Gastroesophageal sphincter (tissue), 4 donors: Measurements from ENCODE around the gene KCTD14. TPM values are rescaled to one million over a fixed set of nuclear protein-coding genes. Genes with fewer than 3 reads are reported as not detected.
"Not testable (repeated sequence)": the region's sequence is repeated elsewhere in the genome, so short reads cannot be mapped to it uniquely, and the experiment has no call there.

Source experiments
- ATAC-seq: fragments of 150-250 bp; one replicate; pipeline ENCODE4 v1.9.1; 2016; ENCODE audit warnings: mild to moderate bottlenecking, moderate library complexity
- H3K27ac ChIP-seq, 4 donors: fragments of 200-600 bp; sonication (generic) in 3 of 4; 1 replicate in 3 of 4; 2 replicates in 1 of 4; pipeline ENCODE4 v1.5.1; 2016 to 2019
- H3K27me3 ChIP-seq: fragments of 200-600 bp; sonication (generic); one replicate; pipeline ENCODE4 v1.5.1; 2019
- H3K36me3 ChIP-seq, 2 donors: fragments of 200-600 bp; sonication (generic); one replicate each; pipeline ENCODE4 v1.5.1; 2019; ENCODE audit warnings: control low read depth in 1 of 2
- H3K4me1 ChIP-seq, 3 donors: fragments of 200-600 bp; sonication (generic); 1 replicate in 2 of 3; 2 replicates in 1 of 3; pipeline ENCODE4 v1.5.1; 2016 to 2019; ENCODE audit warnings: control low read depth in 2 of 3
- H3K4me3 ChIP-seq, 2 donors: fragments of 200-600 bp; sonication (generic); one replicate each; pipeline ENCODE4 v1.5.1; 2019; ENCODE audit warnings: mild to moderate bottlenecking in 1 of 2, moderate library complexity in 1 of 2
- H3K9me3 ChIP-seq, 3 donors: fragments of 200-600 bp; sonication (generic); one replicate each; pipeline ENCODE4 v1.5.1; 2017 to 2019; ENCODE audit warnings: control low read depth in 2 of 3
- EP300 ChIP-seq: sonication (generic); formaldehyde crosslinking; IDR thresholded peaks from one replicate; pipeline ENCODE4 v1.6.1; 2017; ENCODE audit warnings: antibody characterized with exemption, mild to moderate bottlenecking
- POLR2A ChIP-seq, 2 donors: fragments of 450-650 bp; IDR thresholded peaks; one replicate each; pipeline ENCODE4 v1.6.1; 2017; ENCODE audit warnings: antibody characterized with exemption in 2 of 2, mild to moderate bottlenecking in 2 of 2, moderate library complexity in 1 of 2
- POLR2AphosphoS5 ChIP-seq: sonication (generic); formaldehyde crosslinking; IDR thresholded peaks from one replicate; pipeline ENCODE4 v1.6.1; 2017; ENCODE audit warnings: antibody characterized with exemption
- WGBS, 2 donors: methylation state at CpG; one replicate each; pipeline ENCODE4 v1.1.5; 2018; ENCODE audit warnings: low coverage in 1 of 2; 5-methylcytosine and 5-hydroxymethylcytosine counted together
- total RNA-seq, 4 donors: library from RNA; depleted of rRNA; stranded (reverse); fragments of >200 nt; gene quantifications; one replicate each; pipeline ENCODE4 v1.1.0, GENCODE V29; 2016
- TF ChIP-seq, protein P1 (sequence below), 4 experiments: fragments of 200-600 bp in 2 of 4; fragments of 450-650 bp in 2 of 4; sonication (generic) in 1 of 4; IDR thresholded peaks; one replicate each; pipeline ENCODE4 v1.5.1; 2017 to 2019; ENCODE audit warnings: antibody characterized with exemption in 4 of 4, mild to moderate bottlenecking in 2 of 4, moderate library complexity in 2 of 4

The KCTD14 gene
- total RNA-seq, 4 donors from 2014 or later: 0.58 to 2.3 (median 1.4) TPM

- peaks cover 0 to 13% (median 0%) of the 10 kb centered on the region in 3 donors for H3K4me1 ChIP-seq
Observed at GRCh38 chr11:78062671-78063070, 39.6 kb upstream of the KCTD14 start.

GRCh38 chr11:78061921-78062311, 38.8 kb upstream of the KCTD14 start:
- Histone ChIP-seq H3K27me3 (no peaks in the 10 kb centered on the region), H3K4me3 (no peak overlapping the region), H3K9me3 (no peaks in the 10 kb centered on the region), H3K36me3 (no peaks in the 10 kb centered on the region), H3K27ac (no peak overlapping the region), H3K4me1 (peaks cover 0 to 13% (median 0%) of the 10 kb centered on the region in 3 donors)
- ATAC-seq: peak; percentile 35
- TF ChIP-seq EP300 (no peak), POLR2AphosphoS5 (no peak), POLR2A (IDR thresholded peaks at IDR 0.05) (no peak)
- WGBS, 2 donors: 80% methylated on average over 1 to 2 of the region's 4 CpGs

More at GRCh38 chr11:78062671-78063070, 39.6 kb upstream of the KCTD14 start:
- WGBS, 2 donors: 95 to 96% methylated on average over 2 of the region's 2 CpGs
- ATAC-seq: no peak
- no peak overlapping the region for H3K4me3 ChIP-seq
- H3K9me3 ChIP-seq: no peaks in the 10 kb centered on the region
- peaks cover 0 to 7% of the 10 kb centered on the region in 2 donors for H3K36me3 ChIP-seq
- H3K27ac ChIP-seq: no peak overlapping the region
- H3K27me3 ChIP-seq: no peaks in the 10 kb centered on the region
- no peak for TF ChIP-seq POLR2AphosphoS5
- TF ChIP-seq EP300: no peak
- TF ChIP-seq, protein P1, sequence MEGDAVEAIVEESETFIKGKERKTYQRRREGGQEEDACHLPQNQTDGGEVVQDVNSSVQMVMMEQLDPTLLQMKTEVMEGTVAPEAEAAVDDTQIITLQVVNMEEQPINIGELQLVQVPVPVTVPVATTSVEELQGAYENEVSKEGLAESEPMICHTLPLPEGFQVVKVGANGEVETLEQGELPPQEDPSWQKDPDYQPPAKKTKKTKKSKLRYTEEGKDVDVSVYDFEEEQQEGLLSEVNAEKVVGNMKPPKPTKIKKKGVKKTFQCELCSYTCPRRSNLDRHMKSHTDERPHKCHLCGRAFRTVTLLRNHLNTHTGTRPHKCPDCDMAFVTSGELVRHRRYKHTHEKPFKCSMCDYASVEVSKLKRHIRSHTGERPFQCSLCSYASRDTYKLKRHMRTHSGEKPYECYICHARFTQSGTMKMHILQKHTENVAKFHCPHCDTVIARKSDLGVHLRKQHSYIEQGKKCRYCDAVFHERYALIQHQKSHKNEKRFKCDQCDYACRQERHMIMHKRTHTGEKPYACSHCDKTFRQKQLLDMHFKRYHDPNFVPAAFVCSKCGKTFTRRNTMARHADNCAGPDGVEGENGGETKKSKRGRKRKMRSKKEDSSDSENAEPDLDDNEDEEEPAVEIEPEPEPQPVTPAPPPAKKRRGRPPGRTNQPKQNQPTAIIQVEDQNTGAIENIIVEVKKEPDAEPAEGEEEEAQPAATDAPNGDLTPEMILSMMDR (IDR thresholded peaks at IDR 0.05): no peak
- TF ChIP-seq POLR2A (IDR thresholded peaks at IDR 0.05): no peak

DNA sequence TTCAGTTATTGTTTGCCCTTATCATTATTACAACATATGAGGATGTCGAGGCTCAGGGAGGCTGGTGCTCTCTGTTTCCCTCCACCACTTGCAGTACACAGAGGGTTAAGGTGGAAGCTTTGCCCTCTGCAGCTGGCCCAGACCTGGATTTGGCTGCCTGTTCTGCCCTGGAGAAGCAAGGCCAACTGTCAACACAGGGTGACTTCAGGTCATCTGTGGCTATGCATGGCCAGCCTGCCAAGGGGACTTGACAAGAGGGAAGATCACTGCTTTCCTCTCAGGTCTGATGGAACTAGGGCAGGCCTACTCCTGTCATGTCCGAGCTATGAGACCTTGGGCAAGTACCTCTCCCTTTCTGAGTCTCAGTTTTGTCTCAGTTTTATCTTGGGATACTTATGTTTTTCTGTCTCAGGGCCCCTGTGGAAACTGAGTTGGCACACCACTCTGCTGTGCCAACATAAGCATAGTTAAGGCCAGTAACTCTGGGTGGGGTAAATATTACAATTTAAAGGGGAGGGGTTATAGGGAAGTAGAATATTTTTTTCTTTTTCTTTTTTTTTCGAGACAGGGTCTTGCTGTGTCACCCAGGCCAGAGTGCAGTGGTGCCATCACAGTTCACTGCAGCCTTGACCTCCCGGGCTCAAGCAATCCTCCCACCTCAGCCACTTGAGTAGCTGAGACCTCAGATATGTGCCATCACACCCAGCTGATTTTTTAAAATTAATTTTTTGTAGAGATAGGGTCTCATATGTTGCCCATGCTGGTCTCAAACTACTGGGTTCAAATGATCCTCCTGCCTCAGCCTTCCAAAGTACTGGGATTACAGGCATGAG, 38.2 kb upstream of the KCTD14 start:
- 75% methylated on average over 3 to 4 of the region's 4 CpGs for WGBS, 2 donors
- Histone ChIP-seq H3K36me3 (no peaks in the 10 kb centered on the region), H3K4me1 (peaks cover 0 to 13% (median 0%) of the 10 kb centered on the region in 3 donors), H3K9me3 (no peaks in the 10 kb centered on the region), H3K4me3 (no peak overlapping the region), H3K27ac (peak overlapping the region in 1 of 4 donors; percentile 31), H3K27me3 (no peaks in the 10 kb centered on the region)
- no peak for ATAC-seq
- TF ChIP-seq EP300 (no peak), POLR2AphosphoS5 (no peak), POLR2A (IDR thresholded peaks at IDR 0.05) (no peak)
- TF ChIP-seq, protein P1 (IDR thresholded peaks at IDR 0.05): no peak

DNA sequence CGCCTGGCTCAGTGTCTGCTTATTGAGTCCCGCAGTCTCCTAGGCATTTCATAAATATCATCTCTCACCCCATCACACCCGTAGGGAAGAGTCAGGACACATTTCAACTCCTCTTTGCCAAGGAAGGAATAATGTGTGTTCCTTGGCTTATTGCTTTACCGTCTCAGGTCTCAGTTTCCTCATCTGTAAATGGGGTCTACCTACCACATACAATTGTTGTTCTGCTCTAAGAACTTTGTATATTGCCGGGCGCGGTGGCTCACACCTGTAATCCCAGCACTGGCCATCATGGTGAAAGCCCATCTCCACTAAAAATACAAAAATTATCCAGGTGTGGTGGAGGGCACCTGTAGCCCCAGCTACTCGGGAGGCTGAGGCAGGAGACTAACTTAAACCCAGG, 37.5 kb upstream of the KCTD14 start:
- Histone ChIP-seq H3K4me3 (no peak overlapping the region), H3K9me3 (no peaks in the 10 kb centered on the region), H3K27me3 (no peaks in the 10 kb centered on the region), H3K36me3 (no peaks in the 10 kb centered on the region), H3K4me1 (peaks cover 0 to 13% (median 0%) of the 10 kb centered on the region in 3 donors), H3K27ac (no peak overlapping the region)
- no peak for TF ChIP-seq POLR2AphosphoS5
- no peak for TF ChIP-seq EP300
- TF ChIP-seq, protein P1 (IDR thresholded peaks at IDR 0.05): no peak
- TF ChIP-seq POLR2A (IDR thresholded peaks at IDR 0.05): no peak
- ATAC-seq: no peak
- 96% methylated on average over 3 of the region's 8 CpGs; no CpG with 5 or more reads in 1 of the 2 donors for WGBS, 2 donors

- peaks cover 0 to 13% (median 0%) of the 10 kb centered on the region in 3 donors for H3K4me1 ChIP-seq
Observed at GRCh38 chr11:78059749-78060328, 36.8 kb upstream of the KCTD14 start.

More at GRCh38 chr11:78059749-78060328, 36.8 kb upstream of the KCTD14 start:
- H3K36me3 ChIP-seq, H3K4me3 ChIP-seq, H3K27me3 ChIP-seq, ATAC-seq, H3K9me3 ChIP-seq, H3K27ac ChIP-seq: not testable (repeated sequence)
- WGBS, 2 donors: 90 to 96% methylated on average over 2 to 9 of the region's 9 CpGs
